Suprapubic skin (tissue), 4 donors: ENCODE results near the gene CST4. TPM values are rescaled to one million over a fixed set of nuclear protein-coding genes. Genes with fewer than 3 reads are reported as not detected.
A peak's percentile ranks its signal among the peaks of the same experiment; 100 is the strongest.

Source experiments
- DNase-seq, 2 donors: peaks; one replicate each; pipeline ENCODE4 v3.0.0-alpha.2; 2019; ENCODE audit warnings: low spot score in 2 of 2
- H3K27ac ChIP-seq: fragments of 200-600 bp; sonication (generic); one replicate; pipeline ENCODE4 v1.5.1; 2019
- H3K27me3 ChIP-seq: fragments of 200-600 bp; sonication (generic); one replicate; pipeline ENCODE4 v1.5.1; 2019
- H3K36me3 ChIP-seq: fragments of 200-600 bp; sonication (generic); one replicate; pipeline ENCODE4 v1.5.1; 2019
- H3K4me1 ChIP-seq: fragments of 200-600 bp; sonication (generic); one replicate; pipeline ENCODE4 v1.5.1; 2019
- H3K4me3 ChIP-seq: fragments of 200-600 bp; sonication (generic); one replicate; pipeline ENCODE4 v1.5.1; 2019; ENCODE audit warnings: mild to moderate bottlenecking
- H3K9me3 ChIP-seq: fragments of 200-600 bp; sonication (generic); one replicate; pipeline ENCODE4 v1.5.1; 2019
- EP300 ChIP-seq: sonication (generic); formaldehyde crosslinking; IDR thresholded peaks from one replicate; pipeline ENCODE4 v1.6.1; 2017; ENCODE audit warnings: antibody characterized with exemption
- POLR2A ChIP-seq, 2 donors: fragments of 450-650 bp; IDR thresholded peaks; one replicate each; pipeline ENCODE4 v1.6.1; 2017; ENCODE audit warnings: antibody characterized with exemption in 2 of 2, mild to moderate bottlenecking in 2 of 2, moderate library complexity in 2 of 2
- POLR2AphosphoS5 ChIP-seq, 3 donors: sonication (generic); formaldehyde crosslinking; IDR thresholded peaks; one replicate each; pipeline ENCODE4 v1.6.1; 2017; ENCODE audit warnings: antibody characterized with exemption in 3 of 3
- WGBS: methylation state at CpG from one replicate; pipeline ENCODE4 v1.1.5; 2018; 5-methylcytosine and 5-hydroxymethylcytosine counted together
- total RNA-seq, 4 donors: library from RNA; depleted of rRNA; stranded (reverse); fragments of >200 nt; gene quantifications; one replicate each; pipeline ENCODE4 v1.1.0, GENCODE V29; 2016
- TF ChIP-seq, protein P1 (sequence below), 2 donors: fragments of 200-600 bp in 1 of 2; fragments of 450-650 bp in 1 of 2; sonication (generic) in 1 of 2; IDR thresholded peaks; one replicate each; pipeline ENCODE4 v1.5.1; 2016 to 2019; ENCODE audit warnings: antibody characterized with exemption in 2 of 2, mild to moderate bottlenecking in 1 of 2, moderate library complexity in 1 of 2

CST4 gene
- total RNA-seq, 4 donors from 2014 or later, result not detected

DNA sequence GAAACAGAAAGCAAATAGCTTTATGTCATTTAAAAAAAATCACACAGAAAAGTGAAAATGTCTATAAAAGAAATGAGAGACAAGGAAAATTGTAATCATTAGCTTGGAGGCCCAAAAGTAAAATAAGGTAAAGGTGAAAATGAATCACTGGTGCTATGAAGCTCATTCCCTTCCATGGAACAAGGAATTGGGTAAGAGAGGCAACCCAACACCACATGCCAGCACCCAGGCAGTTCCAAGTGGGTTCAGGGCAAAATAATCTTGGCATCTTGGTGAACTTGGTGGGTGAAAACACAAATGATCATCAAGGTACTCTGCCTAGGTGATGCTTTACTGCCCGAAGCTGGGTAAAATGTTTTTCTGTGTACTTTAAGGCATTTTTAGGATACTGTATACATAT, 16.7 kb downstream of the CST4 start:
- H3K4me1 ChIP-seq, result no peaks in the 10 kb centered on the region
- H3K27ac ChIP-seq, result no peak overlapping the region
- H3K9me3 ChIP-seq, result no peaks in the 10 kb centered on the region
- TF ChIP-seq EP300 (no peak), POLR2A (IDR thresholded peaks at IDR 0.05) (no peak), POLR2AphosphoS5 (IDR thresholded peaks at IDR 0.05) (no peak)
- TF ChIP-seq, protein P1, sequence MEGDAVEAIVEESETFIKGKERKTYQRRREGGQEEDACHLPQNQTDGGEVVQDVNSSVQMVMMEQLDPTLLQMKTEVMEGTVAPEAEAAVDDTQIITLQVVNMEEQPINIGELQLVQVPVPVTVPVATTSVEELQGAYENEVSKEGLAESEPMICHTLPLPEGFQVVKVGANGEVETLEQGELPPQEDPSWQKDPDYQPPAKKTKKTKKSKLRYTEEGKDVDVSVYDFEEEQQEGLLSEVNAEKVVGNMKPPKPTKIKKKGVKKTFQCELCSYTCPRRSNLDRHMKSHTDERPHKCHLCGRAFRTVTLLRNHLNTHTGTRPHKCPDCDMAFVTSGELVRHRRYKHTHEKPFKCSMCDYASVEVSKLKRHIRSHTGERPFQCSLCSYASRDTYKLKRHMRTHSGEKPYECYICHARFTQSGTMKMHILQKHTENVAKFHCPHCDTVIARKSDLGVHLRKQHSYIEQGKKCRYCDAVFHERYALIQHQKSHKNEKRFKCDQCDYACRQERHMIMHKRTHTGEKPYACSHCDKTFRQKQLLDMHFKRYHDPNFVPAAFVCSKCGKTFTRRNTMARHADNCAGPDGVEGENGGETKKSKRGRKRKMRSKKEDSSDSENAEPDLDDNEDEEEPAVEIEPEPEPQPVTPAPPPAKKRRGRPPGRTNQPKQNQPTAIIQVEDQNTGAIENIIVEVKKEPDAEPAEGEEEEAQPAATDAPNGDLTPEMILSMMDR (IDR thresholded peaks at IDR 0.05), result no peak
- no peak for DNase-seq
- no peaks in the 10 kb centered on the region for H3K27me3 ChIP-seq
- no peaks in the 10 kb centered on the region for H3K36me3 ChIP-seq
- no peak overlapping the region for H3K4me3 ChIP-seq
- 93% methylated on average over 1 of the region's 1 CpG for WGBS

DNA sequence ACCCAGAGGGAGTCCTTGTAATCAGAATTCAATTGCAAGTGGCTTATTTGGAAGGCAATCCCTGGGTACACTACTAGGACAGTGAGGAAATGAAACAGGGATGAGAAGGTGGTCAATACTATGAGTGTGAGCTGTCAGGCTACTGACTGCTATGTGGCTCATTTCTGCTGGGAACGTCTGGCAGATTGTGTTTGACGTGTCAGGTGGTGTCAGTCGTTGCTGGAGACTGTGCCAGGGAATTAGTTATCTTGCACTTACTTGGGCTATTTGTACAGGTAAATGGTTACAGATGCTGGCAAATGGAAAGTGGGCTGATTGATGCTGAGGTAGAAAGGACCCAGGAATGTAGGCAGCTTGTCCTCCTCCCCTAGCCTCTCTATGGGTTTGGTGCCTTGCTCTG, 17.4 kb downstream of the CST4 start:
- Histone ChIP-seq H3K27ac (no peak overlapping the region), H3K4me3 (no peak overlapping the region), H3K9me3 (no peaks in the 10 kb centered on the region), H3K36me3 (no peaks in the 10 kb centered on the region), H3K27me3 (no peaks in the 10 kb centered on the region), H3K4me1 (no peaks in the 10 kb centered on the region)
- no peak for DNase-seq
- TF ChIP-seq, protein P1 (IDR thresholded peaks at IDR 0.05), result no peak
- no peak for TF ChIP-seq POLR2A (IDR thresholded peaks at IDR 0.05)
- no peak for TF ChIP-seq POLR2AphosphoS5 (IDR thresholded peaks at IDR 0.05)
- TF ChIP-seq EP300, result no peak
- 65% methylated on average over 3 of the region's 3 CpGs for WGBS

DNA sequence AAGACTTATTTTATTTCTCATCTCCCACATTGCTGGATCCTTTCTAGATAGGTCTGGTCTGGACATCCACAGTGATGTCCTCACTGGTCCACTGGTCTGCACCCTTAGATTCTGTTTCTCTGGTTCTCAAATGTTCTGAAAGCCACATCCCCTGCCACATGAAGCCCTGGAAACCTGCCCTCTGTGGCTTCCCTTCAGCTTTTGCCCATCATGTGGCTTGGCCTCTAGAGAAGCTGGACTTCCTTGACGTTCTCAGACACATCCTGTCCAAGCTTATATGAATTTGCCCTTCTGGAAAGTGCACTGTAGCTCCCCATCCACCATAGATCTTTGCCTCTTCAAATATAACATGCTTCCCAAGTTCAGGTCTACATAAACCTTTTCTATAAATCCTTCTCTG, 18.5 kb downstream of the CST4 start:
- no peak for TF ChIP-seq POLR2A (IDR thresholded peaks at IDR 0.05)
- no peak for TF ChIP-seq EP300
- Histone ChIP-seq H3K27ac (no peak overlapping the region), H3K27me3 (no peaks in the 10 kb centered on the region), H3K9me3 (no peaks in the 10 kb centered on the region), H3K4me1 (no peaks in the 10 kb centered on the region), H3K36me3 (no peaks in the 10 kb centered on the region), H3K4me3 (no peak overlapping the region)
- DNase-seq, result no peak
- 52% methylated on average over 1 of the region's 1 CpG for WGBS

DNA sequence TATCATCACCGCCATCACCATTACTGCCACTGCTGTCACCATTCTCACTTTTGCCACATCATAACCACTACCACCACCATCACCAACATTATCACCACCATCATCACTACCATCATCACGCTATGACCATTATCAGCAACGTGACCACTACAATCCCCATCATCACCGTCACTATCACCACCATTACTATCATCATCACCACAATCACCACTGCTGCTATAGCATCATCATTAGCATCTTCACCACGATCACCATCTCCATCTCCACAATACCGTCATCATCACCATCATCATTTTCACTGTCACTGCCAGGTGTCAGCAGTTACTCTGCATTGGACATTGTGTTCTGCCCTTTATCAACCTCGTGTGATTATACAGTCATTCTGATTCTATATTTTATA, 19.0 kb downstream of the CST4 start:
- no peaks in the 10 kb centered on the region for H3K27me3 ChIP-seq
- no peaks in the 10 kb centered on the region for H3K36me3 ChIP-seq
- TF ChIP-seq POLR2A (IDR thresholded peaks at IDR 0.05), result no peak
- no peak overlapping the region for H3K27ac ChIP-seq
- no peak overlapping the region for H3K4me3 ChIP-seq
- no peaks in the 10 kb centered on the region for H3K4me1 ChIP-seq
- DNase-seq, result no peak
- no peaks in the 10 kb centered on the region for H3K9me3 ChIP-seq
- WGBS, result 91% methylated on average over 7 of the region's 7 CpGs

DNA sequence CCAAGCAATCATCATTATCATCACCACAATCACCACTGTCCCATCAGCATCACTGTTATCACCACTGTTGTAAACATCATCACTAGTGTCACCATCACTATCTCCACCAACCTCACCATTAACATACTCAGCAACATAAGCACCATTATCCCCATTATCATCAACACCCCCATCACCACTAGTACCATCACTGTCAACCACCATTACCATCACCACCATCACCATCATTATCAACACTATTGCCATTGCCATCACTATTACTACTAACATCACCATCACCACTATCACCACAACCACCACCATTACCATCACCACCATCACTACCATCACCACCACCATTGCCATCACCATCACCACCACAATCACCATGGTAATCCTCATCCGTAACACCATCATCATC, 19.5 kb downstream of the CST4 start:
- Histone ChIP-seq H3K27ac (no peak overlapping the region), H3K27me3 (no peaks in the 10 kb centered on the region), H3K36me3 (no peaks in the 10 kb centered on the region), H3K4me1 (no peaks in the 10 kb centered on the region), H3K4me3 (no peak overlapping the region), H3K9me3 (no peaks in the 10 kb centered on the region)
- DNase-seq, result no peak
- no peak for TF ChIP-seq POLR2AphosphoS5 (IDR thresholded peaks at IDR 0.05)
- TF ChIP-seq, protein P1 (IDR thresholded peaks at IDR 0.05), result no peak
- no peak for TF ChIP-seq POLR2A (IDR thresholded peaks at IDR 0.05)
- TF ChIP-seq EP300, result no peak
- 98% methylated on average over 1 of the region's 1 CpG for WGBS

DNA sequence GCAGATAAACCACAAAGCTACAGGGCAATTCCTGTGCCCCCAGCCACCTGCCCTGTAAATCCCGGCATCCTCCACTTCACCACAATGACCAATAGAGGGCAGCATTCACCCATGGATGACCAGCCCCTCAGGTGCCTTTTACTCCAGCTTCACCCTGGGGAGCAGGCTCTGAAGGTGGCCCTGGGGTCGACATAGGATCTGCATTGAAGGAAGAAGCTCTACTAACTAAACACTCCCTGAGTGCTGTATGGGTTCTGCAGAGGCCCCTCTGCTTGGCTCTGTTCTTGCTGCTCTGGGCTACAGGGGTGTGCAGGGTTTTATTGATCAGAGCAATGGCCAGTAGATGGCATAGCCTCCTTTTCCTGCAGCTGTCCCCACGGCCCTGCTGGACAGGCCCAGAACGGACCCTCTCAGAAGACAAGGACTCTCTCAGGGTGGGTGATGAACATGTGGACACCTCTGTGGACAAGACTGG, 20.3 kb downstream of the CST4 start:
- WGBS, result 12% methylated on average over 4 of the region's 4 CpGs
- Histone ChIP-seq H3K27ac (no peak overlapping the region), H3K36me3 (no peaks in the 10 kb centered on the region), H3K4me3 (no peak overlapping the region), H3K27me3 (no peaks in the 10 kb centered on the region), H3K9me3 (no peaks in the 10 kb centered on the region), H3K4me1 (no peaks in the 10 kb centered on the region)
- DNase-seq, result no peak
- TF ChIP-seq EP300, result no peak
- TF ChIP-seq, protein P1 (IDR thresholded peaks at IDR 0.05), result peak; percentile 46 to 78
